HepG2 (cell line): ENCODE data around the gene CDK12. TPM values are rescaled to one million over a fixed set of nuclear protein-coding genes. Genes with fewer than 3 reads are reported as not detected.

ENCODE experiments used
- ATAC-seq: fragments of 200-7000 bp; cut with Tn5 transposase; 3 replicates; pipeline ENCODE4 v1.9.1; 2020; ENCODE audit warnings: mild to moderate bottlenecking, moderate library complexity
- BruUV-seq: library from RNA; stranded (reverse); fragments of 400-500 nt; replicated peaks from 2 replicates; lab custom pipeline; 2021; lab: Mats Ljungman, UMichigan
- CTCF ChIA-PET: fragments of 300-600 bp; formaldehyde crosslinking; extraction: SDS; loops from one replicate; lab custom pipeline; 2021; ENCODE audit warnings: low total read pairs, inconsistent platforms, low intra/inter-chr PET ratio; lab: Yijun Ruan, JAX
- POLR2A ChIA-PET: fragments of 350-600 bp; sonication (Branson Sonifier 250); formaldehyde crosslinking; loops from one replicate; lab custom pipeline; 2020; ENCODE audit warnings: antibody characterized with exemption, inconsistent platforms; lab: Yijun Ruan, JAX
- DNase-seq: peaks from one replicate; pipeline ENCODE4 v3.0.0-alpha.2; 2015; ENCODE audit warnings: low spot score
- FAIRE-seq: peaks from 3 replicates; lab custom pipeline; 2011; peaks lifted over from hg19 to GRCh38; lab: Jason Lieb, UNC
- H2AFZ ChIP-seq: one replicate; pipeline ENCODE4 v1.6.1; 2011; ENCODE audit warnings: low read length, inconsistent platforms
- H3K27ac ChIP-seq: fragments of 300-600 bp; 3 replicates; pipeline ENCODE4 v1.8.0; 2011; ENCODE audit warnings: mixed run types, mild to moderate bottlenecking, mixed read lengths, low read length, inconsistent platforms; ENCODE audit not compliant: insufficient read depth; ENCODE audit errors: extremely low read length
- H3K27me3 ChIP-seq, 2 experiments: fragments of 200-600 bp in 1 of 2; 2 replicates in 1 of 2; 3 replicates in 1 of 2; pipeline versions ENCODE4 v1.6.0 to v1.8.0; 2011; ENCODE audit warnings: low read length in 2 of 2, mild to moderate bottlenecking in 2 of 2, moderate library complexity in 2 of 2, inconsistent platforms in 1 of 2; ENCODE audit not compliant: insufficient read depth in 2 of 2, control insufficient read depth in 1 of 2
- H3K36me3 ChIP-seq, 2 experiments: fragments of 200-600 bp in 1 of 2; replicated peaks in 1 of 2; 2 replicates in 1 of 2; 3 replicates in 1 of 2; pipeline versions ENCODE4 v1.5.1 to v1.8.0; 2011; ENCODE audit warnings: low read length in 2 of 2, inconsistent platforms in 1 of 2; ENCODE audit not compliant: insufficient read depth in 2 of 2, control insufficient read depth in 1 of 2
- H3K4me1 ChIP-seq: 2 replicates; pipeline ENCODE4 v1.5.1; 2012; ENCODE audit warnings: low read length, inconsistent platforms; ENCODE audit not compliant: insufficient read depth
- H3K4me2 ChIP-seq: 2 replicates; pipeline ENCODE4 v1.6.0; 2011; ENCODE audit warnings: low read depth, low read length, inconsistent platforms
- H3K4me3 ChIP-seq, 3 experiments: fragments of 200-600 bp in 1 of 3; sonication (generic), shearing (Covaris generic) in 1 of 3; replicated peaks in 1 of 3; 2 replicates each; pipeline ENCODE4 v1.5.1; 2011 to 2016; ENCODE audit warnings: low read length in 3 of 3, inconsistent platforms in 2 of 3, low read depth in 2 of 3, mild to moderate bottlenecking in 2 of 3, control low read depth in 1 of 3, mixed read lengths in 1 of 3; ENCODE audit not compliant: insufficient read depth in 1 of 3
- H3K79me2 ChIP-seq: one replicate; pipeline ENCODE4 v1.6.1; 2011; ENCODE audit warnings: low read length, inconsistent platforms; ENCODE audit not compliant: insufficient read depth
- H3K9ac ChIP-seq: 2 replicates; pipeline ENCODE4 v1.6.0; 2011; ENCODE audit warnings: mild to moderate bottlenecking, low read depth, low read length, inconsistent platforms; ENCODE audit not compliant: insufficient read depth
- H3K9me3 ChIP-seq: 2 replicates; pipeline ENCODE4 v1.5.1; 2012; ENCODE audit warnings: mild to moderate bottlenecking, low read length
- H4K20me1 ChIP-seq: 2 replicates; pipeline ENCODE4 v1.6.0; 2011; ENCODE audit warnings: inconsistent platforms, mild to moderate bottlenecking, low read length, moderate library complexity; ENCODE audit not compliant: insufficient read depth
- CENPT ChIP-seq: sonication (generic); formaldehyde crosslinking; IDR thresholded peaks from 2 replicates; pipeline ENCODE4 v1.8.0; 2022; ENCODE audit warnings: low read depth, mild to moderate bottlenecking, moderate library complexity, missing genetic modification reagents
- ELF3 ChIP-seq: IDR thresholded peaks from 2 replicates; pipeline ENCODE4 v1.6.1; 2016; ENCODE audit warnings: missing genetic modification reagents, missing compliant biosample characterization
- KLF15 ChIP-seq: sonication (generic); formaldehyde crosslinking; IDR thresholded peaks from 2 replicates; pipeline ENCODE4 v1.8.1; 2023; ENCODE audit warnings: borderline replicate concordance, mild to moderate bottlenecking, inconsistent platforms, missing genetic modification reagents, mixed read lengths
- NR1H2 ChIP-seq: sonication (generic); formaldehyde crosslinking; IDR thresholded peaks from 2 replicates; pipeline ENCODE4 v1.8.1; 2022; ENCODE audit warnings: low read depth, missing genetic modification reagents, borderline replicate concordance
- RBM22 ChIP-seq: fragments of 200-400 bp; formaldehyde crosslinking; optimal IDR thresholded peaks from 2 replicates; pipeline ENCODE3; 2017; ENCODE audit warnings: mild to moderate bottlenecking, low read length, moderate library complexity
- SOX13 ChIP-seq, 3 experiments: fragments of 450-650 bp in 1 of 3; sonication (generic) in 1 of 3; formaldehyde crosslinking in 1 of 3; IDR thresholded peaks in 2 of 3; conservative IDR thresholded peaks in 1 of 3; 2 replicates each; pipeline versions ENCODE4 v1.5.0 to v1.6.1; 2016 to 2020; ENCODE audit warnings: antibody characterized with exemption in 1 of 3, mild to moderate bottlenecking in 1 of 3, missing compliant biosample characterization in 1 of 3, missing genetic modification reagents in 1 of 3, moderate library complexity in 1 of 3
- TBL1XR1 ChIP-seq: fragments of 150-350 bp; IDR thresholded peaks from 2 replicates; pipeline ENCODE4 v1.6.1; 2014; ENCODE audit warnings: borderline replicate concordance, low read length; ENCODE audit not compliant: partially characterized antibody
- TEAD3 ChIP-seq: optimal IDR thresholded peaks from 2 replicates; pipeline ENCODE3; 2016; ENCODE audit warnings: borderline replicate concordance
- ZNF20 ChIP-seq: sonication (generic); formaldehyde crosslinking; IDR thresholded peaks from 2 replicates; pipeline ENCODE4 v1.4.0; 2020; ENCODE audit warnings: mild to moderate bottlenecking, moderate library complexity, missing genetic modification reagents
- ZNF30 ChIP-seq: sonication (generic); formaldehyde crosslinking; IDR thresholded peaks from 2 replicates; pipeline ENCODE4 v1.5.0; 2020; ENCODE audit warnings: mild to moderate bottlenecking, missing genetic modification reagents
- ZNF326 ChIP-seq: sonication (generic); formaldehyde crosslinking; IDR thresholded peaks from 2 replicates; pipeline ENCODE4 v1.4.0; 2020; ENCODE audit warnings: missing genetic modification reagents, borderline replicate concordance
- ZNF546 ChIP-seq: sonication (generic); formaldehyde crosslinking; conservative IDR thresholded peaks from 2 replicates; pipeline ENCODE4 v1.8.1; 2023; ENCODE audit warnings: mild to moderate bottlenecking, missing genetic modification reagents
- ZNF549 ChIP-seq: sonication (generic); formaldehyde crosslinking; IDR thresholded peaks from 2 replicates; pipeline ENCODE4 v1.5.0; 2020; ENCODE audit warnings: missing genetic modification reagents
- whole genome bisulfite sequencing: methylation state at CpG from one replicate; pipeline ENCODE4 v1.1.6; 2017; ENCODE audit warnings: low lambda C conversion rate; 5-methylcytosine and 5-hydroxymethylcytosine counted together
- in situ Hi-C: cut with HindIII; loops from 2 replicates; pipeline ENCODE4 v1.10.0; 2017; ENCODE audit warnings: low pct_unique_long_range_greater_than_20kb; ENCODE audit not compliant: extremely low pct_ligation_motif_present
- intact Hi-C: fragments of 100-400 bp; cut with micrococcal nuclease; formaldehyde crosslinking; loops from one replicate; pipeline ENCODE4 v1.10.0; 2022; ENCODE audit not compliant: unreplicated experiment
- polyA plus RNA-seq, 8 experiments: library from polyadenylated mRNA; depleted of rRNA in 3 of 8; stranded (reverse) in 7 of 8; unstranded in 1 of 8; fragments of >200 nt; fragmentation: Illumina TruSeq in 4 of 8; extraction: Trizol in 4 of 8; gene quantifications; 2 replicates each; pipeline versions ENCODE4 v1.2.1 to v1.2.3, GENCODE V29; 2011 to 2016; ENCODE audit warnings: low read depth in 4 of 8, missing spikeins in 1 of 8, mixed read lengths in 1 of 8; ENCODE audit not compliant: insufficient read depth in 1 of 8
- total RNA-seq, 5 experiments: library from RNA; depleted of rRNA; stranded (reverse); fragments of >200 nt; fragmentation: Illumina TruSeq; extraction: Trizol; gene quantifications; 2 replicates each; pipeline ENCODE4 v1.2.3, GENCODE V29; 2016; ENCODE audit warnings: low read depth in 1 of 5
- TF ChIP-seq, protein P1 (sequence below): sonication (generic); formaldehyde crosslinking; IDR thresholded peaks from 2 replicates; pipeline ENCODE4 v1.9.0; 2022; ENCODE audit warnings: missing genetic modification reagents, mild to moderate bottlenecking, borderline replicate concordance
- TF ChIP-seq, protein P2 (sequence below): sonication (generic); formaldehyde crosslinking; IDR thresholded peaks from 2 replicates; pipeline ENCODE4 v1.4.0; 2020; ENCODE audit warnings: missing genetic modification reagents
- TF ChIP-seq, protein P3 (sequence below): sonication (generic); formaldehyde crosslinking; IDR thresholded peaks from 2 replicates; pipeline ENCODE4 v1.4.0; 2020; ENCODE audit warnings: missing genetic modification reagents

CDK12 gene
- total and polyA plus RNA-seq, 2 of the 13 experiments (the other 11 are each of a cell fraction or from before 2014, with no cell fraction given) = 24.0 to 88.6 TPM

DNA sequence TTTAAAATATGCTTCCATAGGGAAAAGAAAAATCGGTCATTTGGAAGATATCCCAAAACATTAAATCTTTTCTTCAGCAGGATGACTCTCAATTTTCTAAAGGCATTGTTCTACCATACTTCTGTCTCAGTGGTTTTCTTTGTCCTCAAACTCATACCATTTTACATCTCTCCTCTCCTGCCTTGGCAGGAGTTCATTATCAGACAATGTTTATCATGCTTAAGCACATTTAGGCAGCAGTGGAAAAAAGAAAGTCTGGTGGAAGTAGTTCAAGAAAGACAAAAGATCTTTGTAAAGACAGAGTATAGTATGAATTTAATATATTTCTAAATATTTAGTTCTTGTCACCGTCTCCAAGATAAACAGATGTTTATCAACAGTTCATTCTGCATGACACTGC, 68.2 kb downstream of the CDK12 start:
- BruUV-seq = no TSS peak
- CTCF ChIA-PET = no interaction called here
- H3K9ac ChIP-seq = no peak overlapping the region
- H3K27me3 ChIP-seq = no peaks in the 10 kb centered on the region
- no peak for DNase-seq
- POLR2A ChIA-PET = no interaction called here
- H3K36me3 ChIP-seq = peaks cover 27 to 70% of the 10 kb centered on the region in 2 experiments
- no peaks in the 10 kb centered on the region; the same call in 1 of the 2 replicates for H4K20me1 ChIP-seq
- H2AFZ ChIP-seq = no peak overlapping the region
- H3K4me1 ChIP-seq = no peaks in the 10 kb centered on the region
- FAIRE-seq = no peak
- no peak for ATAC-seq
- 95% methylated on average over 2 of the region's 2 CpGs for WGBS
- H3K4me3 ChIP-seq = no peak overlapping the region
- H3K27ac ChIP-seq = no peak overlapping the region
- intact Hi-C loops = no loop called here
- no peaks in the 10 kb centered on the region for H3K79me2 ChIP-seq
- no peaks in the 10 kb centered on the region for H3K9me3 ChIP-seq
- in situ Hi-C loops = no loop called here
- H3K4me2 ChIP-seq = no peak overlapping the region
- no peak for TF ChIP-seq RBM22
- no peak for TF ChIP-seq TEAD3 (CRISPR knock-in tag)
- TF ChIP-seq KLF15 = no peak
- TF ChIP-seq ZNF20 (CRISPR knock-in tag) = no peak
- TF ChIP-seq SOX13 (IDR thresholded peaks at IDR 0.05) = no peak
- no peak for TF ChIP-seq SOX13 (CRISPR knock-in tag; conservative IDR thresholded peaks at IDR 0.05 in 1 of 2, IDR thresholded peaks at IDR 0.05 in 1 of 2)
- TF ChIP-seq ZNF549 = no peak
- TF ChIP-seq, protein P1, sequence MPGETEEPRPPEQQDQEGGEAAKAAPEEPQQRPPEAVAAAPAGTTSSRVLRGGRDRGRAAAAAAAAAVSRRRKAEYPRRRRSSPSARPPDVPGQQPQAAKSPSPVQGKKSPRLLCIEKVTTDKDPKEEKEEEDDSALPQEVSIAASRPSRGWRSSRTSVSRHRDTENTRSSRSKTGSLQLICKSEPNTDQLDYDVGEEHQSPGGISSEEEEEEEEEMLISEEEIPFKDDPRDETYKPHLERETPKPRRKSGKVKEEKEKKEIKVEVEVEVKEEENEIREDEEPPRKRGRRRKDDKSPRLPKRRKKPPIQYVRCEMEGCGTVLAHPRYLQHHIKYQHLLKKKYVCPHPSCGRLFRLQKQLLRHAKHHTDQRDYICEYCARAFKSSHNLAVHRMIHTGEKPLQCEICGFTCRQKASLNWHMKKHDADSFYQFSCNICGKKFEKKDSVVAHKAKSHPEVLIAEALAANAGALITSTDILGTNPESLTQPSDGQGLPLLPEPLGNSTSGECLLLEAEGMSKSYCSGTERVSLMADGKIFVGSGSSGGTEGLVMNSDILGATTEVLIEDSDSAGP (CRISPR knock-in tag) = no peak
- no peak for TF ChIP-seq ZNF30 (CRISPR knock-in tag)
- TF ChIP-seq, protein P2, sequence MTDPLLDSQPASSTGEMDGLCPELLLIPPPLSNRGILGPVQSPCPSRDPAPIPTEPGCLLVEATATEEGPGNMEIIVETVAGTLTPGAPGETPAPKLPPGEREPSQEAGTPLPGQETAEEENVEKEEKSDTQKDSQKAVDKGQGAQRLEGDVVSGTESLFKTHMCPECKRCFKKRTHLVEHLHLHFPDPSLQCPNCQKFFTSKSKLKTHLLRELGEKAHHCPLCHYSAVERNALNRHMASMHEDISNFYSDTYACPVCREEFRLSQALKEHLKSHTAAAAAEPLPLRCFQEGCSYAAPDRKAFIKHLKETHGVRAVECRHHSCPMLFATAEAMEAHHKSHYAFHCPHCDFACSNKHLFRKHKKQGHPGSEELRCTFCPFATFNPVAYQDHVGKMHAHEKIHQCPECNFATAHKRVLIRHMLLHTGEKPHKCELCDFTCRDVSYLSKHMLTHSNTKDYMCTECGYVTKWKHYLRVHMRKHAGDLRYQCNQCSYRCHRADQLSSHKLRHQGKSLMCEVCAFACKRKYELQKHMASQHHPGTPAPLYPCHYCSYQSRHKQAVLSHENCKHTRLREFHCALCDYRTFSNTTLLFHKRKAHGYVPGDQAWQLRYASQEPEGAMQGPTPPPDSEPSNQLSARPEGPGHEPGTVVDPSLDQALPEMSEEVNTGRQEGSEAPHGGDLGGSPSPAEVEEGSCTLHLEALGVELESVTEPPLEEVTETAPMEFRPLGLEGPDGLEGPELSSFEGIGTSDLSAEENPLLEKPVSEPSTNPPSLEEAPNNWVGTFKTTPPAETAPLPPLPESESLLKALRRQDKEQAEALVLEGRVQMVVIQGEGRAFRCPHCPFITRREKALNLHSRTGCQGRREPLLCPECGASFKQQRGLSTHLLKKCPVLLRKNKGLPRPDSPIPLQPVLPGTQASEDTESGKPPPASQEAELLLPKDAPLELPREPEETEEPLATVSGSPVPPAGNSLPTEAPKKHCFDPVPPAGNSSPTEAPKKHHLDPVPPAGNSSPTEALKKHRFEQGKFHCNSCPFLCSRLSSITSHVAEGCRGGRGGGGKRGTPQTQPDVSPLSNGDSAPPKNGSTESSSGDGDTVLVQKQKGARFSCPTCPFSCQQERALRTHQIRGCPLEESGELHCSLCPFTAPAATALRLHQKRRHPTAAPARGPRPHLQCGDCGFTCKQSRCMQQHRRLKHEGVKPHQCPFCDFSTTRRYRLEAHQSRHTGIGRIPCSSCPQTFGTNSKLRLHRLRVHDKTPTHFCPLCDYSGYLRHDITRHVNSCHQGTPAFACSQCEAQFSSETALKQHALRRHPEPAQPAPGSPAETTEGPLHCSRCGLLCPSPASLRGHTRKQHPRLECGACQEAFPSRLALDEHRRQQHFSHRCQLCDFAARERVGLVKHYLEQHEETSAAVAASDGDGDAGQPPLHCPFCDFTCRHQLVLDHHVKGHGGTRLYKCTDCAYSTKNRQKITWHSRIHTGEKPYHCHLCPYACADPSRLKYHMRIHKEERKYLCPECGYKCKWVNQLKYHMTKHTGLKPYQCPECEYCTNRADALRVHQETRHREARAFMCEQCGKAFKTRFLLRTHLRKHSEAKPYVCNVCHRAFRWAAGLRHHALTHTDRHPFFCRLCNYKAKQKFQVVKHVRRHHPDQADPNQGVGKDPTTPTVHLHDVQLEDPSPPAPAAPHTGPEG = no peak
- TF ChIP-seq ELF3 (CRISPR knock-in tag) = no peak
- TF ChIP-seq NR1H2 = no peak
- no peak for TF ChIP-seq ZNF326 (CRISPR knock-in tag)
- no peak for TF ChIP-seq ZNF546 (CRISPR knock-in tag)
- TF ChIP-seq TBL1XR1 = no peak
- TF ChIP-seq, protein P3, sequence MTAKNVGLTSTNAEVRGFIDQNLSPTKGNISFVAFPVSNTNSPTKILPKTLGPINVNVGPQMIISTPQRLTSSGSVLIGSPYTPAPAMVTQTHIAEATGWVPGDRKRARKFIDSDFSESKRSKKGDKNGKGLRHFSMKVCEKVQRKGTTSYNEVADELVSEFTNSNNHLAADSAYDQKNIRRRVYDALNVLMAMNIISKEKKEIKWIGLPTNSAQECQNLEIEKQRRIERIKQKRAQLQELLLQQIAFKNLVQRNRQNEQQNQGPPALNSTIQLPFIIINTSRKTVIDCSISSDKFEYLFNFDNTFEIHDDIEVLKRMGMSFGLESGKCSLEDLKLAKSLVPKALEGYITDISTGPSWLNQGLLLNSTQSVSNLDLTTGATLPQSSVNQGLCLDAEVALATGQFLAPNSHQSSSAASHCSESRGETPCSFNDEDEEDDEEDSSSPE (CRISPR knock-in tag) = no peak
- no peak for TF ChIP-seq CENPT (CRISPR knock-in tag)
